HG02610 (cell line): Measurements from ENCODE around the gene STRA6.

Experiments used
- ATAC-seq: cut with Tn5 transposase; IDR thresholded peaks from one replicate; pipeline ENCODE4 v1.9.1; 2021; ENCODE audit warnings: mild to moderate bottlenecking, moderate library complexity; ENCODE audit not compliant: unreplicated experiment

STRA6 gene

DNA sequence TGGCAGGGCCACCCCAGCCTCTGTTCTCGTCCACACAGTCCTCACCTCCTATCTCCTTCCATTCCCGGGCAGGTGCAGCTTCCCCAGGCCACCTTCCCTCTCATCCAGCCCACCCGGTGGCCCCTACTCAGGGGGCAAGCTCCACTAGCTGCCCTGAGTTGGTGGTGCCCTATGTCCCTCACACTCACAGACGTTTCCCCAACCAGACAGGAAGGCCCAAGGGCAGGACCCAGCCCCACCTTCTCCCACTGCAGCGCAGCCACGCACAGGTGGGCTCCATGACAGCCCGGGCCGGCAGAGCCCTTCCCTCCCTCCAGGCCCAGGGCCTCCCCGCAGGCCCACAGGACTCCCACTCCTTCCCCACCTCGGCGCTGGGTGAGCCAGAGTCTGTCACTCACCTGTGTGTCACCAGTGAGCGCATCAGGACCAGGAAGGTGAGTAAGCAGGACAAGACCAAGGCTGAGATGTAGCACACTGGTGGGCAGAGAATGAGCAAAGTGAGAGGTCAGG is 17.9 kb downstream of the STRA6 start:
- no peak for ATAC-seq

- no peak for ATAC-seq
These were observed 20.5 kb downstream of the STRA6 start for GRCh38 chr15:74182131-74182530.

GRCh38 chr15:74180881-74181602 is 21.5 kb downstream of the STRA6 start:
- no peak for ATAC-seq

GRCh38 chr15:74179983-74180880 is 22.4 kb downstream of the STRA6 start:
- no peak for ATAC-seq

GRCh38 chr15:74179101-74179841 is 23.3 kb downstream of the STRA6 start:
- ATAC-seq = no peak

DNA sequence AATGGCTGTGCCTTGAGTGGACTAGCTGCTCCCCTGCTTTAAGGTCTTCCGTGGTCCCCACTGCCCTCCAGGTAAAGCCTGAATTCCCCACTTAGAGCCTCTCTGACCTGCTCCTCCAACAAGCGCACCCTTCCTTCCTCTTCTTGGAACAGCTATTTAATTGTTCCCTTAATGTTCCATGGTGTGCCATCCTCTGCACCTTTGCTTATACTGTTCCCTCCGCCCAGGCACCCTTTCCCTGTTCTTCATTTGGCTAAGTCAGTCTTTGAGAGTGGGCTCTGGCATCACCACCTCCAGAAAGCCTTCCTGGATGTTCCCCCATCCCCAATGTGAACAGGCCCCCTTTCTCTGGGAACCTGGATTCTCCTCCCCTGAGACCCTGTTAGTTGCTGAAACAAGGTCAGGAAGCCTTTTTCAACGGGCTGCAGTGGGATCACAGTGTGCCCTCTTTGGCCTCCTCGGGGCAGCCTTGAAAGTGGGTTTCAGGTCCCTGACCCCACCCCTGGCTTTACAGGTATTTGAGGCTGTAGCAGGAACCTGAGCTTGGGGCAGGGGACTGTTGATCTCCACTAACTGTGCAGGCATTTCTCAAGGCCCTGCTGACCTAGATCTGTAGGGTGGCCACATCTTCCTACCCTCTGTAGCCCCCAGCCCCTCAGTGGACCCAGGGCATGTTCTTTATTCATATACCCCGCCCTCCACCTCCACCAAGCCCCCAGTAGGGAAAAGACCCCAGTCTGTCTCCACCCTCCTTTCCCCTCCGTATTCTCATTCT is 24.1 kb downstream of the STRA6 start:
- ATAC-seq = no peak

DNA sequence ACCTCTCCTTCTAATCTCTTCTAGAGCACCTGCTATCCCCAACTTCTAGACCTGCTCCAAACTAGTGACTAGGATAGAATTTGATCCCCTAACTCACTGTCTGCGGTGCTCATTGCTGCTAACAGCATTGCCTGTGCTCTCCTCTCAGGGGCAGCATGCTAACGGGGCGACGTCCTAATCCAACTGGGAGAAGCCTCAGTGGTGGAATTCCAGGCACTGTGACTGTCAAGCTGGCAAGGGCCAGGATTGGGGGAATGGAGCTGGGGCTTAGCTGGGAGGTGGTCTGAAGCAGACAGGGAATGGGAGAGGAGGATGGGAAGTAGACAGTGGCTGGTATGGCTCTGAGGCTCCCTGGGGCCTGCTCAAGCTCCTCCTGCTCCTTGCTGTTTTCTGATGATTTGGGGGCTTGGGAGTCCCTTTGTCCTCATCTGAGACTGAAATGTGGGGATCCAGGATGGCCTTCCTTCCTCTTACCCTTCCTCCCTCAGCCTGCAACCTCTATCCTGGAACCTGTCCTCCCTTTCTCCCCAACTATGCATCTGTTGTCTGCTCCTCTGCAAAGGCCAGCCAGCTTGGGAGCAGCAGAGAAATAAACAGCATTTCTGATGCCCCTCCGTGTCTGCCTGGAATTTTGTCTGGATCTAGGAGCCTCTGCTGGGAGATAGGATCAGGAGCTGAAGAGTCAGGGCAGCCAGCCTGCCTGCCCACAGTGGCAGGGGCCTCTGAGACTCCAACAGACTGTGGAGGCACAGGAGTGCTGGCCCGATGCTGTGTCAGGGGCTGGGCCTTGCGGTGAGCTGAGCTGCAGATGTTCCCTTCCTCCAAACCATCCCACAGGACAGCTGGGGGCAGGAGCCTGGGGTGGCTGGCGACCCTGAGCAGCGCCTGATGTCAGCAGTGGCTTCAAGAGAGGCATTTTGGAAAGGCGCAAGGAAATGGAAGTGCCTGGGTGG is 26.0 kb downstream of the STRA6 start:
- no peak for ATAC-seq

DNA sequence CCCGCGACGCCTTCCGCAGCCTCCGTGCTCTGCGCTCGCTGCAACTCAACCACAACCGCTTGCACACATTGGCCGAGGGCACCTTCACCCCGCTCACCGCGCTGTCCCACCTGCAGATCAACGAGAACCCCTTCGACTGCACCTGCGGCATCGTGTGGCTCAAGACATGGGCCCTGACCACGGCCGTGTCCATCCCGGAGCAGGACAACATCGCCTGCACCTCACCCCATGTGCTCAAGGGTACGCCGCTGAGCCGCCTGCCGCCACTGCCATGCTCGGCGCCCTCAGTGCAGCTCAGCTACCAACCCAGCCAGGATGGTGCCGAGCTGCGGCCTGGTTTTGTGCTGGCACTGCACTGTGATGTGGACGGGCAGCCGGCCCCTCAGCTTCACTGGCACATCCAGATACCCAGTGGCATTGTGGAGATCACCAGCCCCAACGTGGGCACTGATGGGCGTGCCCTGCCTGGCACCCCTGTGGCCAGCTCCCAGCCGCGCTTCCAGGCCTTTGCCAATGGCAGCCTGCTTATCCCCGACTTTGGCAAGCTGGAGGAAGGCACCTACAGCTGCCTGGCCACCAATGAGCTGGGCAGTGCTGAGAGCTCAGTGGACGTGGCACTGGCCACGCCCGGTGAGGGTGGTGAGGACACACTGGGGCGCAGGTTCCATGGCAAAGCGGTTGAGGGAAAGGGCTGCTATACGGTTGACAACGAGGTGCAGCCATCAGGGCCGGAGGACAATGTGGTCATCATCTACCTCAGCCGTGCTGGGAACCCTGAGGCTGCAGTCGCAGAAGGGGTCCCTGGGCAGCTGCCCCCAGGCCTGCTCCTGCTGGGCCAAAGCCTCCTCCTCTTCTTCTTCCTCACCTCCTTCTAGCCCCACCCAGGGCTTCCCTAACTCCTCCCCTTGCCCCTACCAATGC is 27.1 kb downstream of the STRA6 start:
- no peak for ATAC-seq

- ATAC-seq = no peak
These were observed 27.7 kb downstream of the STRA6 start for GRCh38 chr15:74174958-74175253.

DNA sequence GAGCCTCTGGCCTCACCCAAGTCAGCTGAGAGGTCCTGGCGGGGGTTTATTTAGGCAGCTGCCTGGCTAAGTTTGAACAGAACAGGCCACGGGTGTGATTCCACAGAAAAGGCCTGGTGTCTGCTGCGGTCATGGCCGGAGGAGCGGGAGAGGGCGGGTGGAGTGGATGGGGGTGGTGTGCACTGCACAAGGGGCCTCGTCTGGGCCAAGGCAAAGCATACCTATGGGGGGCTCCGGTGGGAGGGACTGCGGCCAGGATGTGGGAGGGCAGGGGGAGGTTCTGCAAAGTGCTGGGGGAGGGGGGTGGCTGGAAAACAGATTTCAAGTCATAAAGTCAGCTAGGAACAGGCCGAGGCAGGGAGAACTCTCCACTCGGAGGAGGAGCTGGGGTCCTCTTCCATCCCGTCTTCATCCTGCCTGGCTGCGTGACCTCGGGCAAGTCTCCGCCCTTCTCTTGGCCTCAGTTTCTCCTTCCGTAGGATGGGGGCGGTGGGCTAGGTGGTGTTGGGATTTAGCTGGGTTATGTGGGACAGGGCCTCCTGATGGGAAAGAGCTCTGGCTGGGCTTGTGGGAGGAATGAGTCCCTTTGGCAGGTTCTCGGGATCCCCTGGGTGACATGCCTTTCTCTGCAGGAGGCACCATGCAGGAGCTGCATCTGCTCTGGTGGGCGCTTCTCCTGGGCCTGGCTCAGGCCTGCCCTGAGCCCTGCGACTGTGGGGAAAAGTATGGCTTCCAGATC is 28.2 kb downstream of the STRA6 start:
- ATAC-seq = no peak

DNA sequence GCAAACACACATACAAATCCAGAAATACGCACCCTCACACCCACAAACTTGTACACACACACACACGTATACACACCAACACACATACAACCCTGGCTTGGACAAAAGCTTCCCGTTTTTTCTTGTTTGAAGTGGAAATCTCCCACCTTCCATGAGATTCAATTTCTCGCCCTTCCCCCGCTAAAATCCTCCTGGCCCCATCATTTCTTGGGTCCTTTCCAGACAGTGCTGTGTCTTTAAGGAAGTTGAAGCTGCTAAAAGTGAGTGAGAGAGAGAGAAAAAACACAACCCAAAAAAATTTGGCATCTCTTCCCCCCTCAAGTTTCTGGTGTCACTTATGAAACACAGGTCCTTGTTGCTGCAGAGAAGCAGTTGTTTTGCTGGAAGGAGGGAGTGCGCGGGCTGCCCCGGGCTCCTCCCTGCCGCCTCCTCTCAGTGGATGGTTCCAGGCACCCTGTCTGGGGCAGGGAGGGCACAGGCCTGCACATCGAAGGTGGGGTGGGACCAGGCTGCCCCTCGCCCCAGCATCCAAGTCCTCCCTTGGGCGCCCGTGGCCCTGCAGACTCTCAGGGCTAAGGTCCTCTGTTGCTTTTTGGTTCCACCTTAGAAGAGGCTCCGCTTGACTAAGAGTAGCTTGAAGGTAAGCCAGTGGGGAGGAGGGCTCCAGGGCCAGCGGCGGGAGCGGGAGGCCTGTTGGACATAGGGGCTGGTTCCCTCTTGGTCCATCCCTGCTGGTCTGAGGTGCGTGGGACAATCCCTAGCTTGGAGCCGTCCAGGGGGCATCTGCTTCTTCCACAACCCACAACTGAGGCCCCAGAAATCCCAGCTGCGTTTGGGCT is 29.0 kb downstream of the STRA6 start, which contains the start of gene ISLR:
TSS of gene ISLR (plus strand) at position 331 of the 839 bp plus-strand sequence. CDS start 1,149 bp downstream, outside the sequence.
- ATAC-seq = no peak

- no peak for ATAC-seq
These were observed 29.7 kb downstream of the STRA6 start for GRCh38 chr15:74172701-74173379.

DNA sequence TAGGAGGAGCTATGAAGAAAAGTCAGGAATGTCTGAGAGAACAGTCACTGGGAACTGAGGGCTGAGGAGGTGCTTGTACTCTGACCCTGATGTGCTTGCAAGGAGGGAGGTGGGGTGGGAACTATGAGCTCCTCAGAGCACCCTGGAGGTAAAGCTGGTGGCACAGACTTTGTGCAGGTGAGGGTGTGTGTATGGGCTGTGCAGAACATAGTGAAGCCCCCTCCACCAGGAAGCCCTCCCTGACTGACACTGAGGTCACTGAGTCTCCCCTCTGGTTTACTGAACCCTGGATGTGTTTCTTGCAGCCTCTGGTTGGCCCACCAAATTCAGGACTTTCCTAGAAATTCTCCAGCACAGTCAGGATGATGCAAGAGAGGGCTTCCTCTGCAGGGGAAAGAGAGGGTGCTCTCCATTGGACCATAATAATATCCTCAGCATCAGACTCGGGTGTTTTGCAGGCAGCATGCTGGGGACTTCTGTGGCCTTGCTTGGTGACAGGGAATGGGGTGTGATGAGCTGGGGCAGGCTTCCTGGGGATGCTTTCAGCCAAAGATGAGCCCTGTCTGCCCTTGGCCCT is 30.5 kb downstream of the STRA6 start:
- no peak for ATAC-seq

DNA sequence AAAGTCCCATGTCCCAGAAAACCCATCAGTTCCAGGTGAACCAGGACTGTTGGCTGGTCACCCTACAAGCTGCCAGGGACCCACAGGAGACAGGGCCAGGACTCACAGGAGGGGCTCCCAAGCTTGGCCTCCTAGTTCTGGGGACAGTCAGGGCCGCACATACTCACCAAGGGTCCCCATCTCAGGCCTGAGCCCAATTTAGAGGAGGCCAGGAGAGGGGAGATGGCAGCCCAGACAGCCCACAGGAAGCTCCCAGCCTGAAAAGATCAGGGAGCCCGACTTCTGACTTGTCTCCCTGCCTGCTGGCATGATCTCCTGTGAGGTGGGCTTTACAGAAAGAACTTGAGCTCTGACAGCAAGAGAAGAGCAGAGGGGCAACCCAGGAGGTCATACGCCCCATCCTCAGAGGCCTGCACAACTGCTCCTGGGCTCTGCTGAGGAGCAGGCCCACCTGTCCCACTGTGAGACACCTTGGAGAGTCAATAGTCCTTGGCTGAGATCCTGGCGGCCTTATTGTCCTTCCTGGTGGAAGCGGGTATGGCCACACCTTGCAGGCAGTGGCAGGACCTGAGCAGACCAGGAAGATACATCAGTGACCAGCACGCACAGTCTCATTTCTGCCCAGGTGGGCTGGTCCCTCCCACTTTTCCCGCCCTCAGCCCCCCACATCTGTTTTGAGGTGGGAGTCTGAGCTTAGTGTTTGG is 31.6 kb downstream of the STRA6 start:
- no peak for ATAC-seq
